Gastrocnemius medialis (tissue), 4 donors: Measurements from ENCODE around the gene ZC3H12C. TPM values are rescaled to one million over a fixed set of nuclear protein-coding genes. Genes with fewer than 3 reads are reported as not detected.
A peak's percentile ranks its signal among the peaks of the same experiment; 100 is the strongest.

Source experiments
- ATAC-seq, 2 donors: fragments of 150-250 bp; one replicate each; pipeline ENCODE4 v1.9.1; 2016
- DNase-seq, 2 donors: peaks; one replicate each; pipeline ENCODE4 v3.0.0-alpha.2; 2019
- H3K27ac ChIP-seq, 4 donors: fragments of 200-600 bp; sonication (generic); 1 replicate in 1 of 4; 2 replicates in 3 of 4; pipeline ENCODE4 v1.5.1; 2016 to 2018; ENCODE audit warnings: mild to moderate bottlenecking in 2 of 4, moderate library complexity in 1 of 4
- H3K27me3 ChIP-seq, 3 donors: fragments of 200-600 bp; sonication (generic) in 2 of 3; 1 replicate in 1 of 3; 2 replicates in 2 of 3; pipeline versions ENCODE4 v1.5.1 to v1.6.0; 2016 to 2019; ENCODE audit warnings: mild to moderate bottlenecking in 1 of 3, moderate library complexity in 1 of 3
- H3K36me3 ChIP-seq, 2 donors: fragments of 200-600 bp; sonication (generic) in 1 of 2; one replicate each; pipeline ENCODE4 v1.5.1; 2017 to 2018
- H3K4me1 ChIP-seq, 2 donors: fragments of 200-600 bp; sonication (generic) in 1 of 2; one replicate each; pipeline ENCODE4 v1.5.1; 2016 to 2017; ENCODE audit warnings: mild to moderate bottlenecking in 2 of 2
- H3K4me3 ChIP-seq, 4 donors: fragments of 200-600 bp; sonication (generic) in 3 of 4; 1 replicate in 1 of 4; 2 replicates in 3 of 4; pipeline ENCODE4 v1.5.1; 2016 to 2019; ENCODE audit warnings: mild to moderate bottlenecking in 2 of 4
- H3K9me3 ChIP-seq, 3 donors: fragments of 200-600 bp; sonication (generic) in 2 of 3; 1 replicate in 1 of 3; 2 replicates in 2 of 3; pipeline ENCODE4 v1.5.1; 2016 to 2019
- POLR2A ChIP-seq, 2 donors: fragments of 450-650 bp; IDR thresholded peaks; one replicate each; pipeline ENCODE4 v1.6.1; 2017; ENCODE audit warnings: antibody characterized with exemption in 2 of 2, mild to moderate bottlenecking in 2 of 2, moderate library complexity in 2 of 2
- in situ Hi-C, 4 donors: fragments of 200-750 bp; cut with MboI; loops; one replicate each; pipeline versions ENCODE4 v1.15.0 to v1.8.0; 2017; ENCODE audit warnings: low sequenced_read_pairs in 4 of 4
- intact Hi-C: fragments of 100-400 bp; cut with DNase I; formaldehyde crosslinking; loops from one replicate; pipeline ENCODE4 v1.15.1; 2023; ENCODE audit warnings: low total_unique reads
- total RNA-seq, 4 donors: library from RNA; depleted of rRNA; stranded (reverse); fragments of >200 nt; gene quantifications; one replicate each; pipeline versions ENCODE4 v1.1.0 to v1.2.3, GENCODE V29; 2016
- TF ChIP-seq, protein P1 (sequence below), 5 experiments: fragments of 450-650 bp in 3 of 5; fragments of 200-600 bp in 2 of 5; sonication (generic) in 2 of 5; IDR thresholded peaks in 4 of 5; conservative IDR thresholded peaks in 1 of 5; 1 replicate in 4 of 5; 2 replicates in 1 of 5; pipeline ENCODE4 v1.5.1; 2016 to 2019; ENCODE audit warnings: antibody characterized with exemption in 5 of 5, mild to moderate bottlenecking in 3 of 5, moderate library complexity in 3 of 5

The ZC3H12C gene
- total RNA-seq, 4 donors from 2014 or later = 20.9 to 41.1 (median 30.9) TPM

GRCh38 chr11:110141812-110142211 lies 48.6 kb downstream of the ZC3H12C start:
- Histone ChIP-seq H3K36me3 (peaks cover 0 to 7% of the 10 kb centered on the region in 2 donors), H3K27me3 (no peaks in the 10 kb centered on the region), H3K27ac (no peak overlapping the region), H3K9me3 (no peaks in the 10 kb centered on the region), H3K4me3 (no peak overlapping the region), H3K4me1 (no peaks in the 10 kb centered on the region)
- ATAC-seq (no peak), DNase-seq (no peak)
- intact Hi-C loops (no loop called here), in situ Hi-C loops (no loop called here)
- no peak for TF ChIP-seq POLR2A (IDR thresholded peaks at IDR 0.05)
- TF ChIP-seq, protein P1, sequence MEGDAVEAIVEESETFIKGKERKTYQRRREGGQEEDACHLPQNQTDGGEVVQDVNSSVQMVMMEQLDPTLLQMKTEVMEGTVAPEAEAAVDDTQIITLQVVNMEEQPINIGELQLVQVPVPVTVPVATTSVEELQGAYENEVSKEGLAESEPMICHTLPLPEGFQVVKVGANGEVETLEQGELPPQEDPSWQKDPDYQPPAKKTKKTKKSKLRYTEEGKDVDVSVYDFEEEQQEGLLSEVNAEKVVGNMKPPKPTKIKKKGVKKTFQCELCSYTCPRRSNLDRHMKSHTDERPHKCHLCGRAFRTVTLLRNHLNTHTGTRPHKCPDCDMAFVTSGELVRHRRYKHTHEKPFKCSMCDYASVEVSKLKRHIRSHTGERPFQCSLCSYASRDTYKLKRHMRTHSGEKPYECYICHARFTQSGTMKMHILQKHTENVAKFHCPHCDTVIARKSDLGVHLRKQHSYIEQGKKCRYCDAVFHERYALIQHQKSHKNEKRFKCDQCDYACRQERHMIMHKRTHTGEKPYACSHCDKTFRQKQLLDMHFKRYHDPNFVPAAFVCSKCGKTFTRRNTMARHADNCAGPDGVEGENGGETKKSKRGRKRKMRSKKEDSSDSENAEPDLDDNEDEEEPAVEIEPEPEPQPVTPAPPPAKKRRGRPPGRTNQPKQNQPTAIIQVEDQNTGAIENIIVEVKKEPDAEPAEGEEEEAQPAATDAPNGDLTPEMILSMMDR (IDR thresholded peaks at IDR 0.05 in 4 of 5, conservative IDR thresholded peaks at IDR 0.05 in 1 of 5) = no peak

DNA sequence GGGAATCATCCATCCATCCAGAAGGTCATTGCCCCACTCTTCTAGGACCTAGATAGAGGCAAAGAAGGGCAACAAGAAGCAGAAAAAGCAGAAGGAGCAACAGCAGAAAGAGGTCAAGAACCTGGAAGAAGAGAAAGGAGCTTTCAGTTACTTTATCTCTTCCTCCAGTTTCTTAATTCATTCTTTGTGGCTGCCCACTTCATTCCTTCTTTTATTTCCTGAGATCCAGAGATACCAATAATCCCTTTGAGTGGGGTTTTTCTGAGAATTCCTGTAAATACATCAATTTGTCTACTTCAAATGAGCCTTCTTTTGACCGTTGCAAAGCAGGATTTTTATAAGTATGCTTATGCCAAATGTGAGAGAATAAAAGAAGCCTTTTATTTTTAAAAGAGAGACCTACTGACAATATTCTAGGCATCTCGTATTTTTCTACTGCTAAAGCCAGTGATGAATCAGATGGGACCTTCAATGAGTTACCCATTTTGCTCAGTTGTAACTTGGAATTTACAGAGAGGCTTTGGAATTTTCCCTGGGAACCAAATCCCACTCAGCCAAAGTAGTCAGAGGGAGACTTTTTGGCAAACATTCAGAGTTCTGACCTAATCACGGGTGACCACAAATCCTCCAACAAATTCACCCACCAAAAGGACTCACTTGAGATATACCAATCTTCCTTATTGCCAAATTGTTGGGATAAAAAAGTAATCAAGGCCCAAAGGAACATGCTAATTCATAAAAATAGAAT lies 54.9 kb downstream of the ZC3H12C start:
- no peaks in the 10 kb centered on the region for H3K27me3 ChIP-seq
- ATAC-seq = no peak
- no peak overlapping the region for H3K27ac ChIP-seq
- intact Hi-C loops = no loop called here
- DNase-seq = no peak
- H3K36me3 ChIP-seq = no peaks in the 10 kb centered on the region
- in situ Hi-C loops = no loop called here
- peaks cover 10 to 11% of the 10 kb centered on the region in 2 donors for H3K4me1 ChIP-seq
- TF ChIP-seq POLR2A (IDR thresholded peaks at IDR 0.05) = no peak
- TF ChIP-seq, protein P1 (IDR thresholded peaks at IDR 0.05 in 4 of 5, conservative IDR thresholded peaks at IDR 0.05 in 1 of 5) = no peak
- H3K4me3 ChIP-seq = no peak overlapping the region
- no peaks in the 10 kb centered on the region for H3K9me3 ChIP-seq

DNA sequence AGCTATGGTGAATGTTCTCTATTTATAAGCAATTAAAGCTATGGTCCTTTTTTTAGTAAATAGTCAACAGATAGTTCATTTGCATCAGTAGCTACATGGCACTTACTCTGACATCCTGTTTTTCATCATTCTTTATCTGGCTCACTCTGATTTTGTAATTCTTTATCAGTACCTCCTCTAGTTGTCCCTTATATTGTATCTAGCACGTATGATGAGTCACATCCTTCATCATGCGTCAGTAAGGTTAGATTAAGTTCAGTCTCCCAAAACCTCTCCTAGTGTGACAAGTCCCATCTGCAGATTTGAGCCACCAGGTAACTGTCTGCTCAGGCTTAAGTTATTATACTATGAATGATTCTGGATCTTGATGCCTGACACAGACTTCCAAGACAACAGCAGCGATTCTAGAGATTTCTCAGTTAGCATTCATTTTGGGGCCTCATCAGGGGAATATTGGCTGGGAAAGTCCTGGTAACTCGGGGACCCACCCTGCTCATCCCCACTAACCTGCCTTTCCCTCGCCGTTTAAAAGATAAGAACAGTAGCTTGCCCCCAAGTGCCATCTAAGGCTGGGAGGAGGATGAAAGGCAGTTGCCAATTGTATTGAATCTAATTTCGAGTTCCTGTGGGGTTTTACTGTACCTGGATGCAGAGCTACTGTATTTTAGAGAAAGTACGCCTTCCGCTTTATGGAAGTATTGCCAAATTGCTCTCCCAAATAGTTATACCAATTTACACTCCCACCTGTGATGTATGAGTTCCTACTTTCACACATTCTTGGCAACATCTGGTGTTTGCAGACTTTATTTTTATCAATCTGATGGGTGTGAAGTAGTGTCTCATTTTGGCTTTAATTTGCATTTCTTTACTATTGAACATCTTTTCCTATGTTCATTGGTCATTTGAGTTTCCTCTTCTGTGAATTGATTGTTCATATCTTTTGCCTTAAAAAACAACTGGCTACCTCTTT lies 55.9 kb downstream of the ZC3H12C start:
- H3K9me3 ChIP-seq = no peaks in the 10 kb centered on the region
- intact Hi-C loops (no loop called here), in situ Hi-C loops (no loop called here)
- H3K36me3 ChIP-seq = no peaks in the 10 kb centered on the region
- DNase-seq (no peak), ATAC-seq (peak in 1 of 2 donors; percentile 58)
- H3K4me1 ChIP-seq = peaks cover 10 to 11% of the 10 kb centered on the region in 2 donors
- H3K4me3 ChIP-seq = no peak overlapping the region
- TF ChIP-seq POLR2A (IDR thresholded peaks at IDR 0.05) = no peak
- H3K27me3 ChIP-seq = no peaks in the 10 kb centered on the region
- no peak overlapping the region for H3K27ac ChIP-seq

GRCh38 chr11:110152199-110152598 lies 59.0 kb downstream of the ZC3H12C start:
- Histone ChIP-seq H3K9me3 (no peaks in the 10 kb centered on the region), H3K36me3 (no peaks in the 10 kb centered on the region), H3K27me3 (no peaks in the 10 kb centered on the region), H3K4me3 (no peak overlapping the region), H3K4me1 (peaks cover 10 to 11% of the 10 kb centered on the region in 2 donors), H3K27ac (no peak overlapping the region)
- no peak for DNase-seq
- TF ChIP-seq, protein P1 (IDR thresholded peaks at IDR 0.05 in 4 of 5, conservative IDR thresholded peaks at IDR 0.05 in 1 of 5) = no peak
- no peak for TF ChIP-seq POLR2A (IDR thresholded peaks at IDR 0.05)
- in situ Hi-C loops = no loop called here
- ATAC-seq = no peak
- intact Hi-C loops = no loop called here

GRCh38 chr11:110153474-110153873 lies 60.3 kb downstream of the ZC3H12C start:
- intact Hi-C loops = no loop called here
- ATAC-seq (no peak), DNase-seq (no peak)
- H3K27ac ChIP-seq = no peak overlapping the region
- no peak for TF ChIP-seq POLR2A (IDR thresholded peaks at IDR 0.05)
- TF ChIP-seq, protein P1 (IDR thresholded peaks at IDR 0.05 in 4 of 5, conservative IDR thresholded peaks at IDR 0.05 in 1 of 5) = no peak
- in situ Hi-C loops = no loop called here
- H3K27me3 ChIP-seq = no peaks in the 10 kb centered on the region
- no peak overlapping the region for H3K4me3 ChIP-seq
- no peaks in the 10 kb centered on the region for H3K36me3 ChIP-seq
- no peaks in the 10 kb centered on the region for H3K9me3 ChIP-seq
- H3K4me1 ChIP-seq = peaks cover 2% of the 10 kb centered on the region in 2 donors
